Keratinocyte (primary cell): Measurements from ENCODE around the gene PTGES2. TPM values are rescaled to one million over a fixed set of nuclear protein-coding genes. Genes with fewer than 3 reads are reported as not detected.

ENCODE experiments used
- DNase-seq: peaks from one replicate; pipeline ENCODE4 v3.0.0-alpha.2; 2011; ENCODE audit warnings: low read depth, missing footprints, low spot score
- FAIRE-seq: peaks from 2 replicates; lab custom pipeline; 2011; peaks lifted over from hg19 to GRCh38; lab: Jason Lieb, UNC
- H2AFZ ChIP-seq: 2 replicates; pipeline ENCODE4 v1.6.0; 2012; ENCODE audit warnings: low read length, control low read depth, inconsistent platforms; ENCODE audit not compliant: control insufficient read depth
- H3K27ac ChIP-seq: 2 replicates; pipeline ENCODE4 v1.5.1; 2011; ENCODE audit warnings: low read length; ENCODE audit not compliant: control insufficient read depth, insufficient read depth
- H3K27me3 ChIP-seq: 3 replicates; pipeline ENCODE4 v1.6.0; 2011; ENCODE audit warnings: low read length; ENCODE audit not compliant: control insufficient read depth, insufficient read depth; ENCODE audit errors: extremely low read depth
- H3K36me3 ChIP-seq, 2 experiments: 2 replicates in 1 of 2; 3 replicates in 1 of 2; pipeline ENCODE4 v1.5.1; 2011; ENCODE audit warnings: low read length in 2 of 2, mild to moderate bottlenecking in 1 of 2; ENCODE audit not compliant: control insufficient read depth in 2 of 2, insufficient read depth in 2 of 2; ENCODE audit errors: extremely low read depth in 1 of 2
- H3K4me1 ChIP-seq: 3 replicates; pipeline ENCODE4 v1.5.1; 2011; ENCODE audit warnings: low read length; ENCODE audit not compliant: control insufficient read depth, insufficient read depth; ENCODE audit errors: extremely low read depth
- H3K4me2 ChIP-seq: 3 replicates; pipeline ENCODE4 v1.6.0; 2011; ENCODE audit warnings: low read depth, low read length; ENCODE audit not compliant: control insufficient read depth, insufficient read depth; ENCODE audit errors: extremely low read depth
- H3K4me3 ChIP-seq, 3 experiments: fragments of 200-600 bp in 1 of 3; sonication (generic) in 1 of 3; 2 replicates in 2 of 3; 3 replicates in 1 of 3; pipeline ENCODE4 v1.5.1; 2011 to 2016; ENCODE audit warnings: low read length in 3 of 3, mild to moderate bottlenecking in 3 of 3, control low read depth in 2 of 3, inconsistent platforms in 1 of 3, low read depth in 1 of 3, mixed read lengths in 1 of 3, mixed run types in 1 of 3, moderate library complexity in 1 of 3; ENCODE audit not compliant: control insufficient read depth in 2 of 3, insufficient read depth in 2 of 3; ENCODE audit errors: extremely low read depth in 1 of 3
- H3K79me2 ChIP-seq: 2 replicates; pipeline ENCODE4 v1.6.0; 2012; ENCODE audit warnings: low read length; ENCODE audit not compliant: control insufficient read depth, insufficient read depth
- H3K9ac ChIP-seq: 3 replicates; pipeline ENCODE4 v1.6.0; 2011; ENCODE audit warnings: low read length; ENCODE audit not compliant: control insufficient read depth, insufficient read depth; ENCODE audit errors: extremely low read depth
- H3K9me1 ChIP-seq: 3 replicates; pipeline ENCODE4 v1.6.0; 2011; ENCODE audit warnings: low read length; ENCODE audit not compliant: control insufficient read depth, insufficient read depth; ENCODE audit errors: extremely low read depth
- H3K9me3 ChIP-seq: 2 replicates; pipeline ENCODE4 v1.5.1; 2012; ENCODE audit warnings: low read depth, low read length; ENCODE audit not compliant: control insufficient read depth
- H4K20me1 ChIP-seq: 3 replicates; pipeline ENCODE4 v1.6.0; 2011; ENCODE audit warnings: low read length; ENCODE audit not compliant: control insufficient read depth, insufficient read depth; ENCODE audit errors: extremely low read depth
- EZH2 ChIP-seq: IDR thresholded peaks from one replicate; pipeline ENCODE4 v1.6.1; 2012; ENCODE audit warnings: inconsistent platforms, mild to moderate bottlenecking, low read length, moderate library complexity
- dilution Hi-C: fragments of 300-500 bp; cut with MboI; formaldehyde crosslinking; loops from one replicate; pipeline ENCODE4 v1.7.0; 2020; ENCODE audit warnings: low sequenced_read_pairs; ENCODE audit not compliant: extremely low pct_ligation_motif_present
- polyA plus RNA-seq, 5 experiments: library from polyadenylated mRNA; depleted of rRNA in 3 of 5; stranded (reverse) in 3 of 5; stranded (forward) in 1 of 5; unstranded in 1 of 5; fragments of >200 nt; gene quantifications; 1 replicate in 1 of 5; 2 replicates in 3 of 5; 3 replicates in 1 of 5; pipeline versions ENCODE4 v1.2.1 to v1.2.3, GENCODE V29; 2011 to 2012; ENCODE audit warnings: missing spikeins in 2 of 5, low read depth in 1 of 5, low replicate concordance in 1 of 5
- TF ChIP-seq, protein P1 (sequence below), 3 experiments: IDR thresholded peaks in 1 of 3; conservative IDR thresholded peaks in 1 of 3; optimal IDR thresholded peaks in 1 of 3; 2 replicates in 2 of 3; 3 replicates in 1 of 3; pipeline versions ENCODE3 to v1.5.1; 2011; ENCODE audit warnings: low read length in 3 of 3, mild to moderate bottlenecking in 3 of 3, moderate library complexity in 2 of 3, control low read depth in 1 of 3, inconsistent platforms in 1 of 3; ENCODE audit not compliant: insufficient read depth in 2 of 3; ENCODE audit errors: extremely low read depth in 1 of 3

The PTGES2 gene
- polyA plus RNA-seq, 1 donor (not counting 4 experiments of a cell fraction or from before 2014, with no cell fraction given) = 68.7 TPM

DNA sequence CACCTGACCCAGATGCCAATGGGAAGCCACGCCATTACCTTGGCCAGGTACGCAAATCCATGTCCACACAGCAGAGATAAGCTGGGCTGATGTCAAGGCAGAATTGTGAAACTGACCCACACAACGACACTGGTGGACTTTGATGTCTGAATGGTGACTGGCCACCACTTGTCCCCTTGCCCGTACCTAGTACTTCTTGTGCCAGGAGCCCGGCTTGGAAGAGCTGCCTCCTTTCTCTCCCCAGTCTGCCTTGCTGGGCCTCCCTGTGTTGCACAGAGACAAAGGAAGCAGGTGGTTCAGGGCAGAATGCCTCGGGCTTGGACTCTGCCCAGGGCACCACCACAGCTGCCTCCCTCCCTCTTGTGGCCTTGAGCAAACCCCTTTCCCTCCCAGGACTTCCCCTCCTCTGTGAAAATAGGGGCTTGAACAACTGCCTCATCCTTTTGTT, 23.3 kb downstream of the PTGES2 start:
- H3K27me3 ChIP-seq = no peaks in the 10 kb centered on the region
- no peaks in the 10 kb centered on the region for H3K9me1 ChIP-seq
- no peaks in the 10 kb centered on the region for H4K20me1 ChIP-seq
- peaks cover 45 to 54% of the 10 kb centered on the region in 2 experiments for H3K36me3 ChIP-seq
- no peak overlapping the region for H3K4me2 ChIP-seq
- no peak overlapping the region for H2AFZ ChIP-seq
- FAIRE-seq (no peak), DNase-seq (no peak)
- H3K27ac ChIP-seq = no peak overlapping the region
- peaks cover 8% of the 10 kb centered on the region for H3K4me1 ChIP-seq
- no peak overlapping the region for H3K4me3 ChIP-seq
- dilution Hi-C loops = no loop called here
- no peak for TF ChIP-seq EZH2
- TF ChIP-seq, protein P1, sequence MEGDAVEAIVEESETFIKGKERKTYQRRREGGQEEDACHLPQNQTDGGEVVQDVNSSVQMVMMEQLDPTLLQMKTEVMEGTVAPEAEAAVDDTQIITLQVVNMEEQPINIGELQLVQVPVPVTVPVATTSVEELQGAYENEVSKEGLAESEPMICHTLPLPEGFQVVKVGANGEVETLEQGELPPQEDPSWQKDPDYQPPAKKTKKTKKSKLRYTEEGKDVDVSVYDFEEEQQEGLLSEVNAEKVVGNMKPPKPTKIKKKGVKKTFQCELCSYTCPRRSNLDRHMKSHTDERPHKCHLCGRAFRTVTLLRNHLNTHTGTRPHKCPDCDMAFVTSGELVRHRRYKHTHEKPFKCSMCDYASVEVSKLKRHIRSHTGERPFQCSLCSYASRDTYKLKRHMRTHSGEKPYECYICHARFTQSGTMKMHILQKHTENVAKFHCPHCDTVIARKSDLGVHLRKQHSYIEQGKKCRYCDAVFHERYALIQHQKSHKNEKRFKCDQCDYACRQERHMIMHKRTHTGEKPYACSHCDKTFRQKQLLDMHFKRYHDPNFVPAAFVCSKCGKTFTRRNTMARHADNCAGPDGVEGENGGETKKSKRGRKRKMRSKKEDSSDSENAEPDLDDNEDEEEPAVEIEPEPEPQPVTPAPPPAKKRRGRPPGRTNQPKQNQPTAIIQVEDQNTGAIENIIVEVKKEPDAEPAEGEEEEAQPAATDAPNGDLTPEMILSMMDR (optimal IDR thresholded peaks at IDR 0.05 in 1 of 3, IDR thresholded peaks at IDR 0.05 in 1 of 3, conservative IDR thresholded peaks at IDR 0.05 in 1 of 3; ENCODE audit: extremely low read depth in 1 of 3, insufficient read depth in 2 of 3, low read length in 3 of 3) = no peak
- no peaks in the 10 kb centered on the region for H3K9me3 ChIP-seq
- H3K79me2 ChIP-seq = peaks cover 12% of the 10 kb centered on the region
- H3K9ac ChIP-seq = no peak overlapping the region

DNA sequence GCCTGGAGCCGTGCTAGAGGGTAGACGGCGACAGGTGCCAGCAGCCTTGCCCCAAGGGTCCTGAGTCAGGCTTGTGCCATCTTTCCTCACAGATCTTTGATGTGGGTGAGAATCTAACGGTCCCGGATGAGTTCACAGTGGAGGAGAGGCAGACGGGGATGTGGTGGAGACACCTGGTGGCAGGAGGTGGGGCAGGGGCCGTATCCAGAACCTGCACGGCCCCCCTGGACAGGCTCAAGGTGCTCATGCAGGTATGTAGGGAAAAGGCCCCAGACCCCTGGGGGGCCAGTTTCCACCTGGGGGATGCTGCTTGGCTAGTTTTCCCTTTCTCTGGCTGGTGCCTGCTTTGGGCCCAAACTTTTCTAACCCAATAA, 24.0 kb downstream of the PTGES2 start:
- peaks cover 17% of the 10 kb centered on the region for H3K79me2 ChIP-seq
- no peaks in the 10 kb centered on the region for H4K20me1 ChIP-seq
- no peak overlapping the region for H3K4me3 ChIP-seq
- no peak overlapping the region for H3K27ac ChIP-seq
- FAIRE-seq (no peak), DNase-seq (no peak)
- TF ChIP-seq EZH2 = no peak
- TF ChIP-seq, protein P1 (optimal IDR thresholded peaks at IDR 0.05 in 1 of 3, IDR thresholded peaks at IDR 0.05 in 1 of 3, conservative IDR thresholded peaks at IDR 0.05 in 1 of 3; ENCODE audit: extremely low read depth in 1 of 3, insufficient read depth in 2 of 3, low read length in 3 of 3) = no peak
- H3K36me3 ChIP-seq = peaks cover 42 to 54% of the 10 kb centered on the region in 2 experiments
- H3K4me2 ChIP-seq = no peak overlapping the region
- dilution Hi-C loops = no loop called here
- H3K9me1 ChIP-seq = no peaks in the 10 kb centered on the region
- H3K9ac ChIP-seq = no peak overlapping the region
- no peak overlapping the region for H2AFZ ChIP-seq
- no peaks in the 10 kb centered on the region for H3K27me3 ChIP-seq
- H3K4me1 ChIP-seq = peaks cover 14% of the 10 kb centered on the region
- no peaks in the 10 kb centered on the region for H3K9me3 ChIP-seq
